ENCODE data around the gene VOPP1. TPM values are rescaled to one million over a fixed set of nuclear protein-coding genes. Genes with fewer than 3 reads are reported as not detected.

VOPP1 gene
- total and polyA plus RNA-seq, 9 of the 15 experiments (the other 6 are each of a cell fraction or from before 2014, with no cell fraction given), result 8.2 to 45.8 (median 31.2) TPM

GRCh38 chr7:55593515-55594318 lies 21.4 kb upstream of the VOPP1 start (continued):
- TF ChIP-seq ATF3 (IDR thresholded peaks at IDR 0.05), result peak; percentile 79
- no peak; the same call in 1 of the 2 replicates for TF ChIP-seq ATF3 (CRISPR knock-in tag; conservative IDR thresholded peaks at IDR 0.05)
- TF ChIP-seq NFRKB (IDR thresholded peaks at IDR 0.05; ENCODE audit: low read depth), result no peak
- TF ChIP-seq CREM (IDR thresholded peaks at IDR 0.05; ENCODE audit: low read depth), result 0 out of 2 replicates have a peak, but pooled peaks have one; percentile 3
- no peak for TF ChIP-seq ZNF444 (CRISPR knock-in tag; IDR thresholded peaks at IDR 0.05)
- TF ChIP-seq GABPB1 (CRISPR knock-in tag; IDR thresholded peaks at IDR 0.05), result no peak
- no peak for TF ChIP-seq NR2C2 (CRISPR knock-in tag; IDR thresholded peaks at IDR 0.05)
- TF ChIP-seq NR2C2 (tag; IDR thresholded peaks at IDR 0.05), result peak; percentile 86
- 0 out of 2 replicates have a peak, but pooled peaks have one; percentile 46 for TF ChIP-seq BHLHE40 (IDR thresholded peaks at IDR 0.05; ENCODE audit: low read length)
- TF ChIP-seq THAP7 (CRISPR knock-in tag; IDR thresholded peaks at IDR 0.05), result no peak
- no peak for TF ChIP-seq GTF2A2 (tag; IDR thresholded peaks at IDR 0.05)
- TF ChIP-seq HDAC2 (IDR thresholded peaks at IDR 0.05), result no peak
- TF ChIP-seq BCL6 (CRISPR knock-in tag; IDR thresholded peaks at IDR 0.05), result no peak
- peak; percentile 81 to 91 (median 84) for TF ChIP-seq CTCF (IDR thresholded peaks at IDR 0.05 in 2 of 3, conservative IDR thresholded peaks at IDR 0.05 in 1 of 3; ENCODE audit: insufficient read depth in 2 of 3, low read depth in 1 of 3, low read length in 3 of 3)
- no peak for TF ChIP-seq PRPF4 (IDR thresholded peaks at IDR 0.05; ENCODE audit: insufficient read depth, low read depth, low read length, poor library complexity, severe bottlenecking)
- peak; percentile 60 for TF ChIP-seq FOSL1 (tag; conservative IDR thresholded peaks at IDR 0.05)
- TF ChIP-seq STAG1 (CRISPR knock-in tag; IDR thresholded peaks at IDR 0.05; ENCODE audit: borderline replicate concordance), result peak; percentile 67; the same call in 1 of the 2 replicates
- TF ChIP-seq POLR2AphosphoS2 (IDR thresholded peaks at IDR 0.05; ENCODE audit: low read length), result no peak
- no peak for TF ChIP-seq MAFF (IDR thresholded peaks at IDR 0.05; ENCODE audit: low read length)
- no peak for TF ChIP-seq ESRRB (CRISPR knock-in tag; IDR thresholded peaks at IDR 0.05; ENCODE audit: borderline replicate concordance)
- TF ChIP-seq IRF2 (CRISPR knock-in tag; IDR thresholded peaks at IDR 0.05), result no peak
